Heart left ventricle (tissue), 16 donors: Measurements from ENCODE around the gene NAALADL1. TPM values are rescaled to one million over a fixed set of nuclear protein-coding genes. Genes with fewer than 3 reads are reported as not detected.

Source experiments
- ATAC-seq, 4 donors: fragments of 200-7000 bp; cut with Tn5 transposase; one replicate each; pipeline ENCODE4 v1.9.1; 2020 to 2022; ENCODE audit warnings: moderate library complexity in 4 of 4, mild to moderate bottlenecking in 3 of 4, moderate number of reproducible peaks in 1 of 4
- DNase-seq, 5 donors: peaks; one replicate each; pipeline ENCODE4 v3.0.0-alpha.2; 2020
- H3K27ac ChIP-seq, 12 donors: fragments of 200-600 bp; sonication (generic) in 4 of 12; one replicate each; pipeline versions ENCODE4 v1.5.0 to v1.8.0; 2016 to 2022; ENCODE audit warnings: mild to moderate bottlenecking in 2 of 12
- H3K27me3 ChIP-seq, 9 donors: fragments of 200-600 bp; sonication (generic) in 2 of 9; one replicate each; pipeline versions ENCODE4 v1.5.1 to v1.8.0; 2016 to 2022; ENCODE audit warnings: mild to moderate bottlenecking in 3 of 9
- H3K36me3 ChIP-seq, 9 donors: fragments of 200-600 bp; sonication (generic) in 2 of 9; one replicate each; pipeline versions ENCODE4 v1.5.0 to v1.8.0; 2018 to 2022; ENCODE audit warnings: mild to moderate bottlenecking in 2 of 9
- H3K4me1 ChIP-seq, 12 donors: fragments of 200-600 bp; sonication (generic) in 4 of 12; one replicate each; pipeline versions ENCODE4 v1.5.0 to v1.8.0; 2016 to 2022; ENCODE audit warnings: mild to moderate bottlenecking in 3 of 12
- H3K4me3 ChIP-seq, 12 donors: fragments of 200-600 bp; sonication (generic) in 4 of 12; one replicate each; pipeline versions ENCODE4 v1.5.0 to v1.8.0; 2017 to 2022; ENCODE audit warnings: mild to moderate bottlenecking in 9 of 12, moderate library complexity in 4 of 12
- H3K9me3 ChIP-seq, 12 donors: fragments of 200-600 bp; sonication (generic) in 4 of 12; one replicate each; pipeline versions ENCODE4 v1.5.0 to v1.8.0; 2016 to 2022; ENCODE audit warnings: mild to moderate bottlenecking in 1 of 12
- CTCF ChIP-seq, 12 donors: fragments of 200-600 bp; sonication (generic) in 4 of 12; IDR thresholded peaks; one replicate each; pipeline versions ENCODE4 v1.5.0 to v1.8.0; 2018 to 2022; ENCODE audit warnings: antibody characterized with exemption in 12 of 12, mild to moderate bottlenecking in 5 of 12
- POLR2A ChIP-seq, 2 donors: fragments of 450-650 bp; IDR thresholded peaks; one replicate each; pipeline ENCODE4 v1.6.1; 2017; ENCODE audit warnings: antibody characterized with exemption in 2 of 2, mild to moderate bottlenecking in 2 of 2, moderate library complexity in 2 of 2
- WGBS, 4 donors: extraction: QIAGEN DNeasy Blood & Tissue Kit in 2 of 4; methylation state at CpG; one replicate each; pipeline versions ENCODE4 v1.1.5 to v1.1.7; 2013 to 2018; 5-methylcytosine and 5-hydroxymethylcytosine counted together
- intact Hi-C, 10 donors: fragments of 100-400 bp; cut with DNase I; formaldehyde crosslinking; loops; one replicate each; pipeline versions ENCODE4 v1.11.1 to v1.14.2; 2022
- polyA plus RNA-seq, 2 donors: library from polyadenylated mRNA; stranded (reverse); fragments of 200-250 nt; gene quantifications; one replicate each; pipeline ENCODE4 v1.2.3, GENCODE V29; 2013
- total RNA-seq, 9 donors: library from RNA; depleted of rRNA in 2 of 9; stranded (reverse); fragments of >200 nt in 2 of 9; fragmentation: NEBNext Ultra II Directional in 3 of 9; extraction: Animal tissue kit (Norgen Biotek cat#: 25700) in 3 of 9; gene quantifications; one replicate each; pipeline versions ENCODE4 v1.1.0 to v1.2.4, GENCODE V29; 2016 to 2023
- donor health status: ischemic (EF 13 %, LVEDD 7.1; RV severe dilation, severe dysfunction).
- donor health status: healthy with polysubstance abuse.
- donor health status: DM: no; HTN: yes; CAD: no.
- donor health status: DM: no; HTN: no; CAD: no.
- donor health status: ischemic (EF 25% LVEDD 6.9; RV normal size, moderate dysfunction).
- donor health status: ischemic (EF 25% LVEDD 5.7; RV mildly dilated, moderate dysfunction).
- donor health status: healthy.
- donor health status: DM: yes; HTN: yes; CAD: no.
- donor health status: ischemic (EF 35%, LVEDD 5.7; RV mildly dilated, moderate dysfunction).
- donor health status: nonischemic (EF 11% LVEDD 7.7; RV severe dilation, severe dysfunction).
- donor health status: DM: yes; HTN: yes; CAD: no.
- donor health status: PGD.
- donor health status: ischemic (EF 29% LVEDD 5.4; RV normal size, mild dysfunction).
- donor health status: nonischemic (EF 23%, LVEDD 6.1; RV moderate dilation, normal function).

The NAALADL1 gene
- total and polyA plus RNA-seq, 11 donors = 2.6 to 7.4 (median 3.4) TPM

- WGBS, 4 donors = 83 to 86% (median 85%) methylated on average over 6 of the region's 6 CpGs
- H3K4me1 ChIP-seq = peaks cover 0 to 52% (median 20%) of the 10 kb centered on the region in 12 donors
- H3K4me3 ChIP-seq = no peak overlapping the region
- H3K36me3 ChIP-seq = peaks cover 0 to 27% (median 18%) of the 10 kb centered on the region in 9 donors
- TF ChIP-seq POLR2A (IDR thresholded peaks at IDR 0.05) = no peak
- no peak for TF ChIP-seq CTCF (IDR thresholded peaks at IDR 0.05)
- intact Hi-C loops = loop anchor here in 5 of 10 donors (5.0 kb wide), 2 partner anchors 39 to 54 kb away; partner anchors contain the start of genes CDCA5 (in 4 of the 5), ZFPL1 (in 4 of the 5) and VPS51 (in 1 of the 5)
- no peaks in the 10 kb centered on the region for H3K9me3 ChIP-seq
- DNase-seq (no peak), ATAC-seq (no peak)
- H3K27ac ChIP-seq = no peak overlapping the region
- no peaks in the 10 kb centered on the region for H3K27me3 ChIP-seq
Measured at GRCh38 chr11:65042891-65043290, 15.5 kb downstream of the NAALADL1 start.

- Histone ChIP-seq H3K27me3 (no peaks in the 10 kb centered on the region), H3K9me3 (no peaks in the 10 kb centered on the region), H3K4me1 (peaks cover 0 to 37% (median 16%) of the 10 kb centered on the region in 12 donors), H3K4me3 (peak within 1 kb of the TSS; percentile 63 to 92 (median 78)), H3K36me3 (peaks cover 0 to 43% (median 32%) of the 10 kb centered on the region in 9 donors), H3K27ac (peak within 1 kb of the TSS; percentile 86 to 98 (median 94))
- TF ChIP-seq POLR2A (IDR thresholded peaks at IDR 0.05) (peak in 1 of 2 donors; percentile 55), CTCF (IDR thresholded peaks at IDR 0.05) (no peak)
- DNase-seq (peak; percentile 89 to 94 (median 93)), ATAC-seq (peak; percentile 91 to 97 (median 96))
- intact Hi-C loops = loop anchor here in 6 of 10 donors (1.0 to 5.0 kb wide), 5 partner anchors 14 to 70 kb away; partner anchors contain the start of genes CDCA5 (in 5 of the 6), ZFPL1 (in 5 of the 6), SNX15 (in 1 of the 6) and TM7SF2 (in 1 of the 6)
- WGBS, 4 donors = 0 to 1% (median 1%) methylated on average over 20 to 91 of the region's 91 CpGs
Measured at GRCh38 chr11:65040847-65041622, 17.3 kb downstream of the NAALADL1 start, which contains the start of gene SAC3D1. TSS of gene SAC3D1 (plus strand) at chr11:65041210. CDS start at chr11:65041293, 83 bp downstream.

- 15 to 23% (median 18%) methylated on average over 7 of the region's 7 CpGs for WGBS, 4 donors
- ATAC-seq (no peak), DNase-seq (no peak)
- peak overlapping the region; percentile 86 to 98 (median 94) for H3K27ac ChIP-seq
- no peaks in the 10 kb centered on the region for H3K27me3 ChIP-seq
- no peaks in the 10 kb centered on the region for H3K9me3 ChIP-seq
- no peak for TF ChIP-seq POLR2A (IDR thresholded peaks at IDR 0.05)
- no peak for TF ChIP-seq CTCF (IDR thresholded peaks at IDR 0.05)
- intact Hi-C loops = loop anchor here in 6 of 10 donors (1.0 to 5.0 kb wide), 5 partner anchors 13 to 70 kb away; partner anchors contain the start of genes CDCA5 (in 5 of the 6), ZFPL1 (in 5 of the 6), SNX15 (in 1 of the 6) and TM7SF2 (in 1 of the 6)
- H3K4me1 ChIP-seq = peaks cover 0 to 37% (median 16%) of the 10 kb centered on the region in 12 donors
- H3K36me3 ChIP-seq = peaks cover 0 to 49% (median 38%) of the 10 kb centered on the region in 9 donors
- peak overlapping the region; percentile 63 to 92 (median 78) for H3K4me3 ChIP-seq
Measured at GRCh38 chr11:65040520-65040846, 17.9 kb downstream of the NAALADL1 start.

- no peaks in the 10 kb centered on the region for H3K9me3 ChIP-seq
- WGBS, 4 donors = 68 to 77% (median 72%) methylated on average over 6 of the region's 6 CpGs
- no peak for ATAC-seq
- peak in 4 of 5 donors; percentile 54 to 74 (median 72) for DNase-seq
- H3K4me1 ChIP-seq = peaks cover 0 to 20% (median 8%) of the 10 kb centered on the region in 12 donors
- TF ChIP-seq CTCF (IDR thresholded peaks at IDR 0.05) (no peak), POLR2A (IDR thresholded peaks at IDR 0.05) (no peak)
- intact Hi-C loops = no loop called here
- peak overlapping the region in 2 of 12 donors; percentile 13 to 38 for H3K27ac ChIP-seq
- no peak overlapping the region for H3K4me3 ChIP-seq
- H3K27me3 ChIP-seq = no peaks in the 10 kb centered on the region
- peaks cover 0 to 75% (median 67%) of the 10 kb centered on the region in 9 donors for H3K36me3 ChIP-seq
Measured at GRCh38 chr11:65036931-65037330, 21.4 kb downstream of the NAALADL1 start.
